Measurements from ENCODE around the gene IGSF21. TPM values are rescaled to one million over a fixed set of nuclear protein-coding genes. Genes with fewer than 3 reads are reported as not detected.

IGSF21 gene
- total RNA-seq, 2 donors from 2014 or later = 0.37 to 0.40 TPM

DNA sequence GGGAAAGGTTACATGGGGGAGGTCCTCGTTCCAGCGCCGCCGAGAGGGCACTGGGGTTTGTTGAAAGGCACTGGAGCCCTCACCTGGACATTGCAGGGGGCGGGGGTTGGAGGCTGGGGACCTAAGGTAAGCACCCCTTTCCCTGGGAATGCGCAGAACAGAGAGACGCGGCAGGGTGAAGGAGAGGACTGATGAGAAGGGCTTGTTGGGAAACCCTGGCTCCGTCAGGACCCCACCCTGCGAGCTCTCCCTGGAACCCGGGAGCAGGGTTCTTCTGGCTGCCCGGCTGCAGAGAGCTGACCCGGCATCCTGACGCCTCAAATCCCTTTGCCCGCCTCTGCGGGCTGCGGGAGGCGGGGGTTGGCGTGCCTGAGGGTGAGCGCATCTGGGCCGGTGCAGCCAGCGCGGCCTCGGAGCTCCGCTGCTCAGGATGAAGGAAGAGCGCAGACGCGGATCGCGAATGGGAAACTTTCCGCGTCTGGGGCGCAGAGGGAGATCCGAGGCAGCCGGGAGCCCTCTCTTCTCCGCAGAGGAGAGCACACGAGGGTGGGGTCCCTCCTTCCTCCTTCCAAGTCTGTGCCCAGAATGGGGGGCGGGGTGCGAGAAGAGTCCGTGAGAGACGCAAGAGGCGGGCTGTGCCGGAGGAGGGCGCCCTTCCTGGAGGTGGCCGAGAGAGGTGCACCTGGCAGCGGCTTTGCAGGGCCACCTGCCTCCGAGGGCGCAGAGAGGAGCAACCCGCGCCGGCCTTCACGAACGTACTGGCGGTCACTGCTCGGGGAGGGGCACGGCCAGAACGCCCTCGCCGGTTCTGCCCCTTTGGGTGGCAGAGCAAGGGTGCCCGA, 2.4 kb downstream of the IGSF21 start:
- Histone ChIP-seq H3K9ac (ENCODE audit: low read depth in 2 of 2, low read length in 2 of 2) (no peak overlapping the region), H3K4me1 (peaks cover 9% of the 10 kb centered on the region), H3K4me3 (peak overlapping the region; percentile 13), H3K36me3 (no peaks in the 10 kb centered on the region), H3K27ac (no peak overlapping the region), H3K27me3 (peaks cover 53% of the 10 kb centered on the region), H3K9me3 (no peaks in the 10 kb centered on the region)
- DNase-seq = peak; percentile 81
- intact Hi-C loops (cut with DNase I) = no loop called here
- TF ChIP-seq, protein P1, sequence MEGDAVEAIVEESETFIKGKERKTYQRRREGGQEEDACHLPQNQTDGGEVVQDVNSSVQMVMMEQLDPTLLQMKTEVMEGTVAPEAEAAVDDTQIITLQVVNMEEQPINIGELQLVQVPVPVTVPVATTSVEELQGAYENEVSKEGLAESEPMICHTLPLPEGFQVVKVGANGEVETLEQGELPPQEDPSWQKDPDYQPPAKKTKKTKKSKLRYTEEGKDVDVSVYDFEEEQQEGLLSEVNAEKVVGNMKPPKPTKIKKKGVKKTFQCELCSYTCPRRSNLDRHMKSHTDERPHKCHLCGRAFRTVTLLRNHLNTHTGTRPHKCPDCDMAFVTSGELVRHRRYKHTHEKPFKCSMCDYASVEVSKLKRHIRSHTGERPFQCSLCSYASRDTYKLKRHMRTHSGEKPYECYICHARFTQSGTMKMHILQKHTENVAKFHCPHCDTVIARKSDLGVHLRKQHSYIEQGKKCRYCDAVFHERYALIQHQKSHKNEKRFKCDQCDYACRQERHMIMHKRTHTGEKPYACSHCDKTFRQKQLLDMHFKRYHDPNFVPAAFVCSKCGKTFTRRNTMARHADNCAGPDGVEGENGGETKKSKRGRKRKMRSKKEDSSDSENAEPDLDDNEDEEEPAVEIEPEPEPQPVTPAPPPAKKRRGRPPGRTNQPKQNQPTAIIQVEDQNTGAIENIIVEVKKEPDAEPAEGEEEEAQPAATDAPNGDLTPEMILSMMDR (IDR thresholded peaks at IDR 0.05) = no peak

DNA sequence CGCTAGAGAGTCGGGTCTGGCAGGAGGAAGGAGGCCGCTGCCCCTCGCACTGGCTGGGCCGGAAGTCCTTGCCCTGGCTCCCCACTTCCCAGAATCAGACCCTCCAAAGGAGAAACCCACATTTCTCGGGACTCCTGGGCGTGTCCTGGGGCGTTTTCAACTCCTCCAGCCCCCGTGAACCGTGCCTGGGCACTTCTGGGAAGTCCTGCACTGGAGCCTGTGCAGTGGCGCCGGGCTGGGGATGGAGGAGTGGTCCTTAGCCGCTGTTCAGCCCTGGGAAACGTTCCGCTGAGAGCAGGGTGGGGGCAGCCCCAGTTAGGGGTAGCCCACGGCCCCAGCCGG, 3.0 kb downstream of the IGSF21 start:
- no peak overlapping the region for H3K9ac ChIP-seq (ENCODE audit: low read depth in 2 of 2, low read length in 2 of 2)
- H3K4me1 ChIP-seq = peaks cover 9% of the 10 kb centered on the region
- H3K9me3 ChIP-seq = no peaks in the 10 kb centered on the region
- H3K27me3 ChIP-seq = peaks cover 53% of the 10 kb centered on the region
- TF ChIP-seq, protein P1 (IDR thresholded peaks at IDR 0.05) = no peak
- H3K4me3 ChIP-seq = peak overlapping the region; percentile 13
- intact Hi-C loops (cut with DNase I) = no loop called here
- no peak overlapping the region for H3K27ac ChIP-seq
- no peaks in the 10 kb centered on the region for H3K36me3 ChIP-seq
- DNase-seq = no peak

DNA sequence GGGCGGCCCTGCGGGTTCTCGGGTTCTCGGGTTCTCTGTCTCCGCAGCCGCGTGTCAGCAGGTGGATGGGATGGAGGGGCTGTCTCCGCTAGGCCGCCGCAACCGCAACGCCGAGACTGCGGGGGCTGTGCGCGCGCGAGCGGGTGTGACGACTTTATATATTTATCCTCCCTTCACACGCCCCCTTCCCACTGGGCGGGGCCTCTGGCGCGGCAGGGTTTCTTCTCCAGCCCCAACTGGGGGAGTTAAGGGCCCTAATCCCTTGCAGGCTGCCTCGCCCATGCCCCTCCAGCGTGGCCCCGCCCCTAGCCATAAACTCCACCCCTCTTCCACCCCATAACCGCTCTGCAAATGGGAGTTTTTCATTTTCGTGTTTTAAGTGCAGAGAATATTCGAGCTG, 3.4 kb downstream of the IGSF21 start:
- Histone ChIP-seq H3K4me1 (peaks cover 9% of the 10 kb centered on the region), H3K27me3 (peaks cover 53% of the 10 kb centered on the region), H3K9me3 (no peaks in the 10 kb centered on the region), H3K9ac (ENCODE audit: low read depth in 2 of 2, low read length in 2 of 2) (no peak overlapping the region), H3K27ac (no peak overlapping the region), H3K4me3 (peak overlapping the region; percentile 13), H3K36me3 (no peaks in the 10 kb centered on the region)
- intact Hi-C loops (cut with DNase I) = no loop called here
- peak; percentile 62 for DNase-seq
- TF ChIP-seq, protein P1 (IDR thresholded peaks at IDR 0.05) = no peak

DNA sequence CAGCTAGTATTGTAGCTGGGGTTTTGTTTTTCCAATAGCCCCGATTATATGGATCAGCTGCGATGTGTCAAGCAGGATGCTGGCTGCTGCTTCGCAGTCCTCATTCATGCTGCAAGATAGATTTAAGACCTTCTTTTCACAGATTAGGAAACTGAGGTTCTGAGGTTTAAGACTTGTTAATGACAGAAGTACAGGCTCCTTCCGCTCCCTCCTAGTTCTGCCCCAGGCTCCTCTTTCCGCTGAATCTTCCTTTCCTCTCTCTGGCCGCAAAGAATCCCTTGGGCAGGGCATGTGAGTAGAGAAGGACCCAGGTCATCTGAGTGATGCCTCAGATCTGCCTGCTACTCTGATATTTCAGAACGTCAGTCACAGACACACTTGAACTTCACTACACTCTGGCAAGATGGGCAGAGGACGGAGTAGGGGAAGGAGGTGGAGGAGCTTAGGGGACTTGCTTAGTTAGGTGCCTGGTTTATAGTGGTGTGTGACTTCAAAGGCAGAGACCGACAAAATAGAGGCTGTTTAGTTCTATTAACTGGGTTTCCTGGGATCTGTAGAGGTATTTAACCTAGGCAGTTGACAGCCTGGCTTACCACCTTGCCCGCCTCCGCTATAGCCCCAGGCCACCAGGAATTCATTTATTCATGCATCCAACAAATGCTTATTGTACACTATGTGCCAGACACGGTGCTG, 4.2 kb downstream of the IGSF21 start:
- peaks cover 48% of the 10 kb centered on the region for H3K27me3 ChIP-seq
- H3K9ac ChIP-seq (ENCODE audit: low read depth in 2 of 2, low read length in 2 of 2) = no peak overlapping the region
- DNase-seq = no peak
- TF ChIP-seq, protein P1 (IDR thresholded peaks at IDR 0.05) = no peak
- no peaks in the 10 kb centered on the region for H3K36me3 ChIP-seq
- peaks cover 9% of the 10 kb centered on the region for H3K4me1 ChIP-seq
- H3K4me3 ChIP-seq = no peak overlapping the region
- H3K9me3 ChIP-seq = no peaks in the 10 kb centered on the region
- H3K27ac ChIP-seq = no peak overlapping the region
- intact Hi-C loops (cut with DNase I) = no loop called here

DNA sequence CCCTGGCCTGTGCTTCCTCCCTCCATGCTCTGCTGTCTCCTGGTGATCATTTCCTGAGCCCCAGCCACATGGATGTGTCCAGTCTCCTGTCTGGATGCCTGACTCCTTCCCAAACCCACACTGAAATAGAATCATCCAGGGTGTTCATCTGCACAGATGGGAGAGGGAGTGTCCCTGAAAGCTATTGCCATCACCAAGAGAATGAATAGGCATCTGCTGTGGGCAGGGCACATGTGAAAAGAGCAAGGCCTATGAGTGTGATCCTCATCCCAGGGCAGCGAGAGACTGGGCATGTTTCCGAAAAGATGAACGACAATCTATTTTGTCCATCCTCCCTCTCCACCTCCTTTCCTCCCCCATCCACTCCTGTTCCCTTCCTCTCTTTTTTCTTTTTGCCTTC, 5.0 kb downstream of the IGSF21 start:
- Histone ChIP-seq H3K9me3 (no peaks in the 10 kb centered on the region), H3K36me3 (no peaks in the 10 kb centered on the region), H3K27ac (no peak overlapping the region), H3K9ac (ENCODE audit: low read depth in 2 of 2, low read length in 2 of 2) (no peak overlapping the region), H3K4me3 (no peak overlapping the region), H3K27me3 (peaks cover 40% of the 10 kb centered on the region), H3K4me1 (peaks cover 9% of the 10 kb centered on the region)
- intact Hi-C loops (cut with DNase I) = no loop called here
- DNase-seq = no peak
- TF ChIP-seq, protein P1 (IDR thresholded peaks at IDR 0.05) = no peak
